Activated CD8-positive, alpha-beta memory T cell treated with anti-CD3 and anti-CD28 coated beads, Interleukin-2, amount 50 U/mL, for 48 hours (primary cell): ENCODE data around the gene TMEM219.
A peak's percentile ranks its signal among the peaks of the same experiment; 100 is the strongest.

Experiments
- DNase-seq: peaks from one replicate; pipeline ENCODE4 v3.0.0-alpha.2; 2020

Gene TMEM219

DNA sequence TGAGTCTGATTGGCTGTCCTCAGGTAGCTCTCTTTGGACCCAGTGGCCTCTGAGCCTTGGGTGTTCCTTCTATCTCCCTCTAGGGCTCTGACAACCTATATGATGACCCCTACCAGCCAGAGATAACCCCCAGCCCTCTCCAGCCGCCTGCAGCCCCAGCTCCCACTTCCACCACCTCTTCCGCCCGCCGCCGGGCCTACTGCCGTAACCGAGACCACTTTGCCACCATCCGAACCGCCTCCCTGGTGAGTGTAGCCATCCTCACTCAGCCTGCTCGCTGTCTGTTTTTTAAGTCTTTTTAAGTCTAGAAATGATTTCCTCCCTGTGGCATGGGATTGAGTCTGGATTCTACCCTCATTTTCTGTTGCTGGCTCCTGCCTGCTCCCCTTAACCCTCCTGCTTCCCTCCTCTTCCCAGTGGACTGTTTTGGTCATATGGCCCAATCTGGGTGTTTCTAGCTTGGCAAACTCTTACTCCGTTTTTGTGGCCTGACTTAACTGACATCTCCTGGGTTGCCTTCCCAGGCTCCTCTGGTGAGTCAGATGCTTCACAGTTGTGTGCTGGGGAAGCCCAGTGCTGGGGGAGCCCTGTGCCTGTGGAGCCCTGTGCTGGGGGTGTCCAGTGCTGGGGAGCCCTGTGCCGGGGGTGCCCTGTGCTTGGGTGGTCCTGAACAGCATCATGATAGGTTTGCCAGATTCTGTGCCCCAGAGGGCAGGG is 21.7 kb downstream of the TMEM219 start:
- no peak for DNase-seq

DNA sequence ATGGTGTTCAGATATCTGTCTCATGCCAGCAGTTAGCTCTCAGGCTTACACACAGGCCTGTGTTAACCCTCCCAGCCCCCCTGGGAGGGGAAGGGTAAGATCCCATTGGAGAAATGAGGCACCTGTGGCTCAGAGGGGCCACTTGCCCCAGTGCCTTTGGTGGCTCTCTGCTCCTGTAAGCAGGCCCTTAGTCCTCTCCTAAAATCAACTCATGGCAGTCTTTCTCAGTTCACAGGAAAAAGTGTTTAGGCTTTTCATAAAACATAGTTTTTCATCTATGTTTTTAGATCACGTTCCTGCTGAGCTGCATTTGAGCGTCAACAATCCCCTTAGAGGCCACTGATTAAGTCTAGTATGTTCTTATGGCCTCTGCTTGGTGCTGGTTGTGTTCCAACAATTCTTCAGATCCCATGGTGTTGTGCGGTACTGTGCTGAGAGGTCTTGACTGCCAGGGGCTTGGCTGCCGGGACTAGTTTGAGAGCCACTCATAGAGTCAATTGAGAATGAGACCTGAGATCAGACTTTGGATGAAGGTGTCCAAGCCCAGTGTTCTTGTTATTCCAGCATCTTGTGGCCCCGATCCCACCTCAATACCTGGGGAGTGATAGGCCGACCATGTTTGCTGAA is 22.4 kb downstream of the TMEM219 start:
- no peak for DNase-seq

DNA sequence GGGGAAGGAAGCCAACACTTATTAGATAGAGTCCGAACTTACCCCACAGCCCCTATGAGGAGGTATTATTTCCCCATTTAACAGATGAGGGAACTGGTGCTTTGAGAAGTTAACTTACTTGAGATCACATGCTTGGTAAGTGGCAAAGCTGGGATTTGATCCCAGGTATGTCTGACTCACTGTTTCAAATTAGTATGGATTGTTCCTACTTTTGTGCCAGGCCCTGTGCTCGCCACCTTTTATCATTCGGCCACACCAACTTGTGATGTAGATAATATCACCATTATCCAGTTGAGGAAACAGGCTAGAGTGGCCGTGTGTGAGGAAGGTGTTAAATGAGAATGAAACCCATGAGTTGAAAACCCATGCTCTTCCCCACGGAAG is 22.9 kb downstream of the TMEM219 start:
- DNase-seq, result no peak

GRCh38 chr16:29985271-29985811 is 23.5 kb downstream of the TMEM219 start:
- no peak for DNase-seq

DNA sequence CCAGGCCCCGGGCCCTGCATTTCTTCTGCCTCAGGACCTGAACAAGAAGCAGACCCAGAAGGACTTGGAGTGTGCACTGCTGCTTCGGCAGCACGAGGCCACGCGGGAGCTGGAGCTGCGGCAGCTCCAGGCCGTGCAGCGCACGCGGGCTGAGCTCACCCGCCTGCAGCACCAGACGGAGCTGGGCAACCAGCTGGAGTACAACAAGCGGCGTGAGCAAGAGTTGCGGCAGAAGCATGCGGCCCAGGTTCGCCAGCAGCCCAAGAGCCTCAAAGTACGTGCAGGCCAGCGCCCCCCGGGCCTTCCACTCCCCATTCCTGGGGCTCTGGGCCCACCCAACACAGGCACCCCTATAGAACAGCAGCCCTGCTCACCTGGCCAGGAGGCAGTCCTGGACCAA is 24.4 kb downstream of the TMEM219 start:
- no peak for DNase-seq

- no peak for DNase-seq
Observed at GRCh38 chr16:29986931-29987330, 25.1 kb downstream of the TMEM219 start.

- no peak for DNase-seq
Observed at GRCh38 chr16:29987371-29988085, 25.6 kb downstream of the TMEM219 start.

- no peak for DNase-seq
Observed at GRCh38 chr16:29988346-29989075, 26.6 kb downstream of the TMEM219 start.

GRCh38 chr16:29989111-29989858 is 27.4 kb downstream of the TMEM219 start:
- DNase-seq, result no peak

GRCh38 chr16:29990034-29990433 is 28.2 kb downstream of the TMEM219 start:
- no peak for DNase-seq

DNA sequence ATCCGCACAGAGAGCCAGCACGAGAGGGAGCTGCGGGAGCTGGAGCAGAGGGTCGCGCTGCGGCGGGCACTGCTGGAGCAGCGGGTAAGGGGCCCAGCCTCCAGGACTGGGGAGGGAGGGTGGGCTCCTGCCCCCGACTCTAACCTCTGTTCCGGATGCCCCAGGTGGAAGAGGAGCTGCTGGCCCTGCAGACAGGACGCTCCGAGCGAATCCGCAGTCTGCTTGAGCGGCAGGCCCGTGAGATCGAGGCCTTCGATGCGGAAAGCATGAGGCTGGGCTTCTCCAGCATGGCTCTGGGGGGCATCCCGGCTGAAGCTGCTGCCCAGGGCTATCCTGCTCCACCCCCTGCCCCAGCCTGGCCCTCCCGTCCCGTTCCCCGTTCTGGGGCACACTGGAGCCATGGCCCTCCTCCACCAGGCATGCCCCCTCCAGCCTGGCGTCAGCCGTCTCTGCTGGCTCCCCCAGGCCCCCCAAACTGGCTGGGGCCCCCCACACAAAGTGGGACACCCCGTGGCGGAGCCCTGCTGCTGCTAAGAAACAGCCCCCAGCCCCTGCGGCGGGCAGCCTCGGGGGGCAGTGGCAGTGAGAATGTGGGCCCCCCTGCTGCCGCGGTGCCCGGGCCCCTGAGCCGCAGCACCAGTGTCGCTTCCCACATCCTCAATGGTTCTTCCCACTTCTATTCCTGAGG is 29.1 kb downstream of the TMEM219 start:
- DNase-seq, result no peak

DNA sequence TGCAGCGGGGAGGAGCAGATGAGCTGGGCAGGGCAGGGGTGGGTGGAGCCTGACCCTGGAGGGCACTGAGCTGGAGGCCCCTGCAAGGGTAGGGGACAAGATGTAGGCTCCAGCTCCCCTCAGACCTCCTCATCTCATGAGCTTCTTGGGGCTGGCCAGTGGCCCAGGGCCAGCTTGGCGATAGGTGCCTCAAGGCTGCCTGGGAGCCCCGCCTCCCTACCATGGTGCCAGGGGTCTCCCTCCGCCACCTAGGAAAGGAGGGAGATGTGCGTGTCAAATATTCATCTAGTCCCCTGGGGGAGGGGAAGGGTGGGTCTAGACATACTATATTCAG is 29.7 kb downstream of the TMEM219 start:
- no peak for DNase-seq

GRCh38 chr16:29992344-29992967 is 30.6 kb downstream of the TMEM219 start:
- no peak for DNase-seq

- DNase-seq, result no peak
Observed at GRCh38 chr16:29993191-29993902, 31.5 kb downstream of the TMEM219 start.

DNA sequence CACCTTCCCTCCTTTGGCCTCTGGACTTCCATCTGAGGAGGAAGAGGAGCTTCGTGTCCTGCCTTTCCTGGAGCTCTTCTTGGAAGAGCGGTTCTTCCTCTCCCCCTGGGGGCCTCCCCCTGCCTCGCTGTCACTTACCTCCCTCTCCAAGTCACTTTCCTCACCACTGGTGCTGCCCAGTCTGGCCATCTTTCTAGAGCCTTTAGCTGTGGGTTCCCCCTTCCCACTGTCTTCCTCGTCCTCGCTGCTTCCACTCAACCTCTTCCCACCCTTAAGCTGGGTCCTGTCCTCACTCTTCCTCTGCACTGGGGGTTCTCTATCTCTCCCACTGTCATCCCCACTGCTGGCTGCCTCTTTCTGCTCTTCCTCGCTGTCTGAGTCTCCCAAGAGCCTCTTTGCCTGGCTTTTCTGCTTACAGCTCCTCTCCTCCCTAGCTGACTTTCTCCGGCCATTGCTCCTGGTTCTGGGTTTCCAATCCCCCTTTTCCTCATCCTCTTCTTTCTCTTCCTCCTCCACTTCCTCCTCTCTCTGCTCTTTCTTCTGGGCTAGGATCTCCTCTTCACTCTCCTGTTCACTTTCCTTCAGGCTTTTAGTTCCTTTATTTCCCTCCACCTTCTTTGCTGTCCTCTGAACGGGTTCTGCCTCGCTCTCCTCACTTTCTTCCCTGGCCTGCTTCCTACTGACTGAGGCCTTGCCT is 32.2 kb downstream of the TMEM219 start:
- no peak for DNase-seq

- no peak for DNase-seq
Observed at GRCh38 chr16:29994600-29995323, 32.9 kb downstream of the TMEM219 start.

DNA sequence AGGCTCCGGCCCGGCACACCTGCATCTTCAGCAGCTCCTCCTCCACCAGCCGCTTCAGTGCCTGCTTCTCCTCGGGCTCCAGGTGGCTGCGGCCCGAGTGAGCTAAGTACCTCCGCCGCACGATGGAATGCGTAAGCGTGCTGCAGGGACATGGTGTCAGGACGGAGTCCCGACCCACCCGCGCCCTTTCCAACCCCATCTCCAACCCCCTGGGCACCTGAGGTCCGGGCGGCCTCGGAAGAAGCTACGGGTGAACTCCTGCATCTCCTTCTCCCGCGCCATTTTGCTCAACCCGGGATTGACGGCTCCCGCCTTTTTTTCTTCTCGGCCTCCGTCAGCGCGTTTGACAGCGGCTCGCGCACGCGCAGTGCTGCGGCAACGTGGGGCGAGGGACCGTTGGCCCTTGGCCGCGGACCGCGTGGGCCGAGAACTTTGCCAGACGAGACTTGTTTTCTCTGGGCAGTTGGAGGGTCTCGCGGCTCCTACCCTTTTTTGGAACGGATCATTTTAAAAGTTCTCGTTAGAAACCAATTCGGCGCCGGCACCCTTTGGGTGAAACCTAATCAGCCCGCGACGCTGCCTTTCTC is 33.5 kb downstream of the TMEM219 start, which contains the start of gene HIRIP3:
TSS of gene HIRIP3 (minus strand) at position 294 of the 587 bp plus-strand sequence. CDS start at position 282, 12 bp downstream.
- peak; percentile 96 for DNase-seq

DNA sequence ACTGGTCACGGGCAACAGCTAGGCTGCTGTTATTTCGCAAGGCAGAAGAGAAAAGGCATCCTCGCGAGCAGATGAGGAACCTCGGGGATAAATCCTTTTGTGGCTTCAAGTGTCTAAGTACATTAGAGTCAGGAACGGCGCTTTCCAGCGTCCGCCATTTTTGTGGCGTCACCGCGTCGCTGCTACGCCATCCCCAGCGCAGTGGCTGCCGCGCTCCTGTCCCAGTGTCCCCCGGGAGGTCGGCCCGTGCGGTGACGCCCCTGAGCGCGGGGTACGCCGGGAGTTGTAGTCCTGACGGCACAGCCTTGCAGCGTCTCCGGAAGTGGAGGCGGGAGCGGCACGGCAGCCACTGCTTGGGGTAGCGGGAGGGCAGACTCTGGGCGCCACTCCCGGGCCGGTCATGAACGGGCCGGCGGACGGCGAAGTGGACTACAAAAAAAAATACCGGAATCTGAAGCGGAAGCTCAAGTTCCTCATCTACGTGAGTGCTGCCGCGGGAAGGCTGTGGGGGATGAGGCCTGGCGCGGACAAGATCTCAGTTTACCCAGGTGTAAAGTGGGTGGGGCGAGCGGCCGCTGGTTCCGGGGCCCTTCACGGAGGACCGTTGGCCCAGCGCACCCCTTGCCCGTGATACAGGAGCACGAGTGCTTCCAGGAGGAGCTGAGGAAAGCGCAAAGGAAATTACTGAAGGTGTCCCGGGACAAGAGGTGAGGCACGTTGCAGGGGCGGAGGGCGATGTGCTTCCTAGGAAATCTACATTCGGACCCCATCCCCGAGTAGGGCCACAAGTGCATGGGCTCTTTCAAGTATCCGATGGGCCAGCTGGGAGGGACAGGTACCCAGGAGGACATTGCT is 34.3 kb downstream of the TMEM219 start, which contains the start of gene INO80E:
TSS of gene INO80E (plus strand) at position 331 of the 855 bp plus-strand sequence. CDS start at position 401, 70 bp downstream.
- peak; percentile 99 for DNase-seq
